ENCODE results near the gene SLITRK6. TPM values are rescaled to one million over a fixed set of nuclear protein-coding genes. Genes with fewer than 3 reads are reported as not detected.

The SLITRK6 gene
- total and polyA plus RNA-seq, 2 donors (not counting 3 experiments of a cell fraction or from before 2014, with no cell fraction given), result not detected

DNA sequence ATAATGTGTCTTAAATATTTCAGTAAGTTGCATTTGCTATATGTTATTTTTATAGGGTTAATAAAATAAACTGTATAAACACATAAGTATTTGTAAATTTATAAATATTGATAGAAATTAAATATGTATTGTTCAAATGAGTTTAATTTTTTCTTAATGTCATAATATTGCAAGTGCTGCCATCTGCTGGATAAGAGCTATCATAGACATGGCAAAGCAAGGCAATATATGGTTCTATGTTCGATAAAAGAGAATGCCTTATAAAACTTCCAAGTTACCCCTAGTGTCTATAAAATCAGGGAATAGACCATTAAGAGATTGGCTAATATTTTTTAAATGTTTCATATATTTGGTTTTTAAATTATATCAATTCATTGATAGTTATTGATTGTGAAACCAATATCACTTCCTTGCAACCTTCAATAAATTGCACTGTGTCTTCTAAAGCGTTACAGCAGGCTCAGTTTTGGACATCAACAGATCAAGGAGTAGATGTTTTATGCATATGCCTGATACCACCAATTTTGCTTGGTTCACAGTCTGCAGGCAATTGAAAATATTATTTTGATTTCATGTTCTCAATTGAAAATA, 29.0 kb upstream of the SLITRK6 start:
- dilution Hi-C loops (cut with MboI; ENCODE audit: extremely low pct_ligation_motif_present, low sequenced_read_pairs), result no loop called here
- ChIA-PET CTCF (interaction anchor here (1.0 to 1.1 kb wide), 4 partner anchors 10 to 931 kb away, joined by 3 to 8 read pairs (median 4); no protein-coding TSS in a partner anchor), POLR2A (no interaction called here)
- Histone ChIP-seq H3K27ac (ENCODE audit: insufficient read depth, low read depth, low read length) (no peak overlapping the region), H3K9me3 (replicated peaks; ENCODE audit: control insufficient read depth, insufficient read depth, low read length) (no peaks in the 10 kb centered on the region), H3K4me1 (ENCODE audit: control insufficient read depth, extremely low read depth, insufficient read depth, low read length) (no peaks in the 10 kb centered on the region), H3K36me3 (ENCODE audit: control insufficient read depth in 2 of 2, extremely low read depth in 1 of 2, insufficient read depth in 2 of 2, low read length in 2 of 2) (no peaks in the 10 kb centered on the region), H3K4me2 (ENCODE audit: insufficient read depth, low read length) (no peak overlapping the region), H2AFZ (ENCODE audit: low read depth, low read length) (no peak overlapping the region), H3K27me3 (ENCODE audit: control insufficient read depth in 2 of 2, insufficient read depth in 2 of 2, low read length in 2 of 2) (no peaks in the 10 kb centered on the region), H3K9me1 (replicated peaks; ENCODE audit: control insufficient read depth, extremely low read depth, insufficient read depth, low read length) (no peaks in the 10 kb centered on the region), H4K20me1 (replicated peaks; ENCODE audit: control insufficient read depth, extremely low read depth, insufficient read depth, low read length) (no peaks in the 10 kb centered on the region), H3K79me2 (ENCODE audit: control insufficient read depth, insufficient read depth, low read length) (no peaks in the 10 kb centered on the region), H3K4me3 (replicated peaks in 1 of 3; ENCODE audit: insufficient read depth in 1 of 3, low read depth in 1 of 3, low read length in 3 of 3) (no peak overlapping the region), H3K9ac (replicated peaks; ENCODE audit: extremely low read depth, insufficient read depth, low read length) (no peak overlapping the region)
- DNase-seq (ENCODE audit: low read depth, low spot score) (peak; percentile 4), FAIRE-seq (peak; percentile 81)
- BruUV-seq (replicated peaks), result no TSS peak
- intact Hi-C loops (cut with micrococcal nuclease), result loop anchor here (1.0 to 5.0 kb wide), 2 partner anchors 911 to 932 kb away; no protein-coding TSS in a partner anchor
- TF ChIP-seq, protein P1, sequence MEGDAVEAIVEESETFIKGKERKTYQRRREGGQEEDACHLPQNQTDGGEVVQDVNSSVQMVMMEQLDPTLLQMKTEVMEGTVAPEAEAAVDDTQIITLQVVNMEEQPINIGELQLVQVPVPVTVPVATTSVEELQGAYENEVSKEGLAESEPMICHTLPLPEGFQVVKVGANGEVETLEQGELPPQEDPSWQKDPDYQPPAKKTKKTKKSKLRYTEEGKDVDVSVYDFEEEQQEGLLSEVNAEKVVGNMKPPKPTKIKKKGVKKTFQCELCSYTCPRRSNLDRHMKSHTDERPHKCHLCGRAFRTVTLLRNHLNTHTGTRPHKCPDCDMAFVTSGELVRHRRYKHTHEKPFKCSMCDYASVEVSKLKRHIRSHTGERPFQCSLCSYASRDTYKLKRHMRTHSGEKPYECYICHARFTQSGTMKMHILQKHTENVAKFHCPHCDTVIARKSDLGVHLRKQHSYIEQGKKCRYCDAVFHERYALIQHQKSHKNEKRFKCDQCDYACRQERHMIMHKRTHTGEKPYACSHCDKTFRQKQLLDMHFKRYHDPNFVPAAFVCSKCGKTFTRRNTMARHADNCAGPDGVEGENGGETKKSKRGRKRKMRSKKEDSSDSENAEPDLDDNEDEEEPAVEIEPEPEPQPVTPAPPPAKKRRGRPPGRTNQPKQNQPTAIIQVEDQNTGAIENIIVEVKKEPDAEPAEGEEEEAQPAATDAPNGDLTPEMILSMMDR (IDR thresholded peaks at IDR 0.05; ENCODE audit: extremely low read depth in 1 of 2, insufficient read depth in 1 of 2, low read depth in 1 of 2, low read length in 2 of 2), result peak; percentile 32 to 39
- TF ChIP-seq JUN (IDR thresholded peaks at IDR 0.05; ENCODE audit: borderline replicate concordance, insufficient read depth, insufficient read length, low read depth), result no peak
- TF ChIP-seq POLR2AphosphoS5 (IDR thresholded peaks at IDR 0.05; ENCODE audit: insufficient read depth, low read depth, low read length), result no peak

DNA sequence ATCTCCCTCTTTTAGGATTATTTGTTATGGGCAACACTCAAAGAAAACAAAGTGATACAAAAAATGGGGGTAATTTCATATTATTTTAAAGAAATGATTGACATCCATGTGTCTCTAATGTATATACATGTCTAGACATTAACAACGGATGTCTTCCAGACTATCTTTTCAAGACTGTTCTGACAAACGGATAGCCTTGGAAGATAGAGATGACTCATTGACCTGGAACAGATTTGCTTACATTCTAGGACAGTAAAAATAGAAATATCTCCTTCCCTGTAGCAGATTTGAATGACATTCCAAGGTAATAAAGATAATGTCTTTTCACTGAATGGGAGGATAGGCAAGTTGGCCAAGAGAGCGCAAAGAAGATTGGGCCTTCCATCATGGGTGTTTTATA, 26.2 kb upstream of the SLITRK6 start:
- Histone ChIP-seq H3K4me2 (ENCODE audit: insufficient read depth, low read length) (no peak overlapping the region), H4K20me1 (replicated peaks; ENCODE audit: control insufficient read depth, extremely low read depth, insufficient read depth, low read length) (no peaks in the 10 kb centered on the region), H3K36me3 (ENCODE audit: control insufficient read depth in 2 of 2, extremely low read depth in 1 of 2, insufficient read depth in 2 of 2, low read length in 2 of 2) (no peaks in the 10 kb centered on the region), H3K9me3 (replicated peaks; ENCODE audit: control insufficient read depth, insufficient read depth, low read length) (no peaks in the 10 kb centered on the region), H3K27me3 (ENCODE audit: control insufficient read depth in 2 of 2, insufficient read depth in 2 of 2, low read length in 2 of 2) (no peaks in the 10 kb centered on the region), H2AFZ (ENCODE audit: low read depth, low read length) (no peak overlapping the region), H3K9ac (replicated peaks; ENCODE audit: extremely low read depth, insufficient read depth, low read length) (no peak overlapping the region), H3K4me3 (replicated peaks in 1 of 3; ENCODE audit: insufficient read depth in 1 of 3, low read depth in 1 of 3, low read length in 3 of 3) (no peak overlapping the region), H3K27ac (ENCODE audit: insufficient read depth, low read depth, low read length) (no peak overlapping the region), H3K79me2 (ENCODE audit: control insufficient read depth, insufficient read depth, low read length) (no peaks in the 10 kb centered on the region), H3K9me1 (replicated peaks; ENCODE audit: control insufficient read depth, extremely low read depth, insufficient read depth, low read length) (no peaks in the 10 kb centered on the region), H3K4me1 (ENCODE audit: control insufficient read depth, extremely low read depth, insufficient read depth, low read length) (no peaks in the 10 kb centered on the region)
- no peak for TF ChIP-seq FOS (IDR thresholded peaks at IDR 0.05; ENCODE audit: borderline replicate concordance, insufficient read depth, low read length)
- no peak for TF ChIP-seq POLR2AphosphoS5 (IDR thresholded peaks at IDR 0.05; ENCODE audit: insufficient read depth, low read depth, low read length)
- TF ChIP-seq EZH2 (IDR thresholded peaks at IDR 0.05; ENCODE audit: borderline replicate concordance, low read depth, low read length, severe bottlenecking), result no peak
- TF ChIP-seq MYC (IDR thresholded peaks at IDR 0.05; ENCODE audit: low read depth, low read length), result no peak
- no peak for TF ChIP-seq JUN (IDR thresholded peaks at IDR 0.05; ENCODE audit: borderline replicate concordance, insufficient read depth, insufficient read length, low read depth)
- TF ChIP-seq GATA2 (IDR thresholded peaks at IDR 0.05; ENCODE audit: insufficient read depth, insufficient read length, low read depth, low read length), result no peak
- no peak for TF ChIP-seq POLR2A (IDR thresholded peaks at IDR 0.05; ENCODE audit: low read depth, low read length)
- TF ChIP-seq, protein P1 (IDR thresholded peaks at IDR 0.05; ENCODE audit: extremely low read depth in 1 of 2, insufficient read depth in 1 of 2, low read depth in 1 of 2, low read length in 2 of 2), result no peak
- TF ChIP-seq, protein P2, sequence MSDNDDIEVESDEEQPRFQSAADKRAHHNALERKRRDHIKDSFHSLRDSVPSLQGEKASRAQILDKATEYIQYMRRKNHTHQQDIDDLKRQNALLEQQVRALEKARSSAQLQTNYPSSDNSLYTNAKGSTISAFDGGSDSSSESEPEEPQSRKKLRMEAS (IDR thresholded peaks at IDR 0.05; ENCODE audit: insufficient read depth, insufficient read length), result no peak
- intact Hi-C loops (cut with micrococcal nuclease) (loop anchor here (5.0 kb wide), 1 partner anchor 908 kb away; no protein-coding TSS in a partner anchor), dilution Hi-C loops (cut with MboI; ENCODE audit: extremely low pct_ligation_motif_present, low sequenced_read_pairs) (no loop called here)
- CTCF ChIA-PET, result no interaction called here
- POLR2A ChIA-PET, result no interaction called here
- no TSS peak for BruUV-seq (replicated peaks)
- DNase-seq (ENCODE audit: low read depth, low spot score) (no peak), FAIRE-seq (no peak)
